Hepatocyte (in vitro differentiated cells): ENCODE measurements around the gene PAPPA. TPM values are rescaled to one million over a fixed set of nuclear protein-coding genes. Genes with fewer than 3 reads are reported as not detected.

Source experiments
- DNase-seq: peaks from one replicate; pipeline ENCODE4 v3.0.0-alpha.2; 2016; ENCODE audit warnings: low spot score
- H2AFZ ChIP-seq: fragments of 200-600 bp; sonication (generic); 2 replicates; pipeline ENCODE4 v1.6.0; 2016; ENCODE audit warnings: antibody characterized with exemption, mild to moderate bottlenecking
- H3K27ac ChIP-seq: fragments of 200-600 bp; sonication (generic); 2 replicates; pipeline ENCODE4 v1.5.1; 2016; ENCODE audit warnings: mild to moderate bottlenecking
- H3K27me3 ChIP-seq: fragments of 200-600 bp; sonication (generic); 2 replicates; pipeline ENCODE4 v1.6.1; 2016
- H3K36me3 ChIP-seq: fragments of 200-600 bp; sonication (generic); replicated peaks from 2 replicates; pipeline ENCODE4 v1.5.1; 2016; ENCODE audit warnings: low read depth; ENCODE audit not compliant: insufficient read depth
- H3K4me1 ChIP-seq: fragments of 200-600 bp; sonication (generic); 2 replicates; pipeline ENCODE4 v1.5.1; 2016; ENCODE audit warnings: mild to moderate bottlenecking, moderate library complexity; ENCODE audit not compliant: insufficient read depth
- H3K4me2 ChIP-seq: fragments of 200-600 bp; sonication (generic); 2 replicates; pipeline ENCODE4 v1.6.0; 2016
- H3K4me3 ChIP-seq: fragments of 200-600 bp; sonication (generic); 2 replicates; pipeline ENCODE4 v1.5.1; 2016; ENCODE audit warnings: mild to moderate bottlenecking
- H3K79me2 ChIP-seq: fragments of 200-600 bp; sonication (generic); 2 replicates; pipeline ENCODE4 v1.6.0; 2017; ENCODE audit warnings: mild to moderate bottlenecking
- H3K9me2 ChIP-seq: fragments of 200-600 bp; sonication (generic); replicated peaks from 2 replicates; pipeline ENCODE4 v1.6.0; 2017; ENCODE audit warnings: mild to moderate bottlenecking; ENCODE audit not compliant: insufficient read depth
- H3K9me3 ChIP-seq: fragments of 200-600 bp; sonication (generic); 2 replicates; pipeline ENCODE4 v1.5.1; 2016; ENCODE audit warnings: low read depth, mild to moderate bottlenecking
- H4K20me1 ChIP-seq: fragments of 200-600 bp; sonication (generic); 2 replicates; pipeline ENCODE4 v1.6.0; 2016; ENCODE audit warnings: mild to moderate bottlenecking; ENCODE audit not compliant: insufficient read depth, poor library complexity, severe bottlenecking
- CTCF ChIP-seq: fragments of 200-600 bp; sonication (generic); IDR thresholded peaks from 2 replicates; pipeline ENCODE4 v1.5.1; 2016; ENCODE audit warnings: antibody characterized with exemption, mild to moderate bottlenecking; ENCODE audit not compliant: poor library complexity
- EZH2 ChIP-seq: fragments of 200-600 bp; sonication (generic); IDR thresholded peaks from 2 replicates; pipeline ENCODE4 v1.6.1; 2016; ENCODE audit warnings: antibody characterized with exemption, mild to moderate bottlenecking, borderline replicate concordance
- EZH2phosphoT487 ChIP-seq: fragments of 200-600 bp; sonication (generic); IDR thresholded peaks from one replicate; pipeline ENCODE4 v1.6.1; 2018; ENCODE audit warnings: antibody characterized with exemption, mild to moderate bottlenecking, low read depth, moderate library complexity; ENCODE audit not compliant: unreplicated experiment, severe bottlenecking
- WGBS: methylation state at CpG from one replicate; pipeline ENCODE4 v1.1.6; 2016; ENCODE audit warnings: low lambda C conversion rate; ENCODE audit errors: missing lambda C conversion rate; 5-methylcytosine and 5-hydroxymethylcytosine counted together
- polyA plus RNA-seq: library from polyadenylated mRNA; unstranded; fragments of >200 nt; fragmentation: Nextera tagmentation; extraction: Ambion mirVana; gene quantifications from 2 replicates; pipeline ENCODE4 v1.2.1, GENCODE V29; 2016
- total RNA-seq: library from RNA; depleted of rRNA; stranded (reverse); fragments of >200 nt; gene quantifications from 2 replicates; pipeline ENCODE4 v1.2.3, GENCODE V29; 2014

The PAPPA gene
- total and polyA plus RNA-seq, 2 experiments from 2014 or later, result 2.8 to 12.3 TPM

GRCh38 chr9:116207371-116208111 is 54.0 kb downstream of the PAPPA start:
- Histone ChIP-seq H3K9me2 (no peaks in the 10 kb centered on the region), H3K4me1 (no peaks in the 10 kb centered on the region), H3K27me3 (no peaks in the 10 kb centered on the region), H3K27ac (no peak overlapping the region), H3K4me3 (no peak overlapping the region), H4K20me1 (no peaks in the 10 kb centered on the region), H3K9me3 (no peaks in the 10 kb centered on the region), H3K79me2 (no peaks in the 10 kb centered on the region), H3K4me2 (no peak overlapping the region), H2AFZ (no peak overlapping the region), H3K36me3 (no peaks in the 10 kb centered on the region)
- 98% methylated on average over 4 of the region's 4 CpGs for WGBS
- TF ChIP-seq CTCF (no peak), EZH2phosphoT487 (no peak), EZH2 (no peak)
- DNase-seq, result no peak

GRCh38 chr9:116208417-116209232 is 55.0 kb downstream of the PAPPA start:
- DNase-seq, result no peak
- H3K27me3 ChIP-seq, result no peaks in the 10 kb centered on the region
- no peak overlapping the region for H3K4me2 ChIP-seq
- no peaks in the 10 kb centered on the region for H3K36me3 ChIP-seq
- no peak for TF ChIP-seq EZH2
- no peak for TF ChIP-seq EZH2phosphoT487
- peak; percentile 15 for TF ChIP-seq CTCF
- no peak overlapping the region for H2AFZ ChIP-seq
- H3K9me2 ChIP-seq, result no peaks in the 10 kb centered on the region
- WGBS, result 77% methylated on average over 5 of the region's 5 CpGs
- H3K4me3 ChIP-seq, result no peak overlapping the region
- peak overlapping the region; percentile 48 for H3K27ac ChIP-seq
- no peaks in the 10 kb centered on the region for H3K9me3 ChIP-seq
- H3K4me1 ChIP-seq, result no peaks in the 10 kb centered on the region
- H4K20me1 ChIP-seq, result no peaks in the 10 kb centered on the region
- H3K79me2 ChIP-seq, result no peaks in the 10 kb centered on the region

- Histone ChIP-seq H3K27me3 (no peaks in the 10 kb centered on the region), H3K27ac (peak overlapping the region; percentile 48), H3K79me2 (no peaks in the 10 kb centered on the region), H3K4me3 (no peak overlapping the region), H3K36me3 (no peaks in the 10 kb centered on the region), H3K9me2 (no peaks in the 10 kb centered on the region), H3K4me2 (no peak overlapping the region), H2AFZ (no peak overlapping the region), H3K4me1 (no peaks in the 10 kb centered on the region), H4K20me1 (no peaks in the 10 kb centered on the region), H3K9me3 (no peaks in the 10 kb centered on the region)
- WGBS, result 100% methylated on average over 1 of the region's 1 CpG
- peak; percentile 32 for DNase-seq
- TF ChIP-seq EZH2, result no peak
Observed at GRCh38 chr9:116209414-116210116, 56.0 kb downstream of the PAPPA start.
